DLD1 (cell line): Measurements from ENCODE around the gene SLBP.

Experiments
- in situ Hi-C: cut with HindIII; loops from 2 replicates; pipeline ENCODE4 v1.10.0; 2017; ENCODE audit warnings: low sequenced_read_pairs

The SLBP gene

GRCh38 chr4:1749370-1749769, 37.3 kb upstream of the SLBP start:
- in situ Hi-C loops: no loop called here

GRCh38 chr4:1748465-1748995, 36.4 kb upstream of the SLBP start:
- in situ Hi-C loops: no loop called here

- in situ Hi-C loops: no loop called here
These were observed 35.5 kb upstream of the SLBP start for GRCh38 chr4:1747603-1747967.

- in situ Hi-C loops: no loop called here
These were observed 34.9 kb upstream of the SLBP start for GRCh38 chr4:1746919-1747602.

GRCh38 chr4:1746265-1746691, 34.2 kb upstream of the SLBP start:
- in situ Hi-C loops: no loop called here

- in situ Hi-C loops: no loop called here
These were observed 33.6 kb upstream of the SLBP start for GRCh38 chr4:1745697-1746096.

- in situ Hi-C loops: no loop called here
These were observed 33.0 kb upstream of the SLBP start for GRCh38 chr4:1745165-1745564.

GRCh38 chr4:1744552-1744951, 32.4 kb upstream of the SLBP start:
- in situ Hi-C loops: no loop called here

- in situ Hi-C loops: no loop called here
These were observed 31.9 kb upstream of the SLBP start for GRCh38 chr4:1743975-1744374.

GRCh38 chr4:1743551-1743950, 31.4 kb upstream of the SLBP start:
- in situ Hi-C loops: no loop called here

- in situ Hi-C loops: no loop called here
These were observed 29.1 kb upstream of the SLBP start for GRCh38 chr4:1741208-1741607.

- in situ Hi-C loops: no loop called here
These were observed 28.0 kb upstream of the SLBP start for GRCh38 chr4:1740021-1740545.

GRCh38 chr4:1739358-1739757, 27.2 kb upstream of the SLBP start:
- in situ Hi-C loops: no loop called here

GRCh38 chr4:1738410-1738809, 26.3 kb upstream of the SLBP start:
- in situ Hi-C loops: no loop called here

GRCh38 chr4:1737666-1738065, 25.5 kb upstream of the SLBP start:
- in situ Hi-C loops: no loop called here

GRCh38 chr4:1736812-1737211, 24.7 kb upstream of the SLBP start:
- in situ Hi-C loops: no loop called here

GRCh38 chr4:1735215-1735614, 23.1 kb upstream of the SLBP start:
- in situ Hi-C loops: no loop called here

GRCh38 chr4:1732911-1733310, 20.8 kb upstream of the SLBP start:
- in situ Hi-C loops: no loop called here

- in situ Hi-C loops: no loop called here
These were observed 19.1 kb upstream of the SLBP start for GRCh38 chr4:1731180-1731579.

- in situ Hi-C loops: no loop called here
These were observed 18.5 kb upstream of the SLBP start for GRCh38 chr4:1730532-1731135.

- in situ Hi-C loops: no loop called here
These were observed 16.2 kb upstream of the SLBP start for GRCh38 chr4:1728061-1728980.
